SU-DHL-6 (cell line): Measurements from ENCODE around the gene SLC7A7.

ENCODE experiments used
- H2AFZ ChIP-seq: fragments of 200-600 bp; sonication (generic); 2 replicates; pipeline ENCODE4 v1.6.1; 2014; ENCODE audit warnings: low read depth, mild to moderate bottlenecking, moderate library complexity, mixed read lengths, antibody characterized with exemption, low read length; ENCODE audit not compliant: severe bottlenecking
- H3F3A ChIP-seq: fragments of 200-600 bp; shearing (Covaris generic); 2 replicates; pipeline ENCODE4 v1.6.0; 2016; ENCODE audit warnings: antibody characterized with exemption, mild to moderate bottlenecking; ENCODE audit not compliant: insufficient read depth
- H3K27ac ChIP-seq: fragments of 200-600 bp; sonication (generic); 2 replicates; pipeline ENCODE4 v1.5.1; 2016; ENCODE audit warnings: low read depth, mild to moderate bottlenecking, low read length, moderate library complexity, mixed read lengths
- H3K27me3 ChIP-seq: fragments of 200-600 bp; sonication (generic), shearing (Covaris generic); 2 replicates; pipeline ENCODE4 v1.6.0; 2014; ENCODE audit warnings: mild to moderate bottlenecking, low read length
- H3K36me3 ChIP-seq: fragments of 200-600 bp; sonication (generic); 2 replicates; pipeline ENCODE4 v1.6.1; 2014; ENCODE audit warnings: mild to moderate bottlenecking, low read length, mixed read lengths
- H3K4me2 ChIP-seq: fragments of 300-600, 200-600 bp; shearing (Covaris generic), sonication (generic); 2 replicates; pipeline ENCODE4 v1.6.0; 2014; ENCODE audit warnings: low read length, low read depth, mild to moderate bottlenecking; ENCODE audit not compliant: poor library complexity, severe bottlenecking
- H3K4me3 ChIP-seq: fragments of 200-600 bp; sonication (generic); 2 replicates; pipeline ENCODE4 v1.5.1; 2014; ENCODE audit warnings: antibody characterized with exemption, low read length, mild to moderate bottlenecking, mixed read lengths; ENCODE audit not compliant: insufficient read depth, poor library complexity, severe bottlenecking
- H3K79me2 ChIP-seq: fragments of 200-600 bp; sonication (generic); 2 replicates; pipeline ENCODE4 v1.6.1; 2014; ENCODE audit warnings: mild to moderate bottlenecking, low read length, moderate library complexity; ENCODE audit not compliant: insufficient read depth
- H3K9ac ChIP-seq: fragments of 200-600 bp; sonication (generic); 2 replicates; pipeline ENCODE4 v1.7.0; 2014; ENCODE audit warnings: mild to moderate bottlenecking, low read length
- H3K9me2 ChIP-seq: fragments of 200-600 bp; sonication (generic); replicated peaks from 2 replicates; pipeline ENCODE4 v1.6.1; 2014; ENCODE audit warnings: low read length; ENCODE audit not compliant: insufficient read depth
- H3K9me3 ChIP-seq: fragments of 200-600 bp; sonication (generic); 2 replicates; pipeline ENCODE4 v1.6.1; 2014; ENCODE audit warnings: low read length, mixed read lengths; ENCODE audit not compliant: insufficient read depth
- H4K20me1 ChIP-seq: fragments of 200-600 bp; sonication (generic); 2 replicates; pipeline ENCODE4 v1.6.1; 2014; ENCODE audit warnings: low read depth, mild to moderate bottlenecking, antibody characterized with exemption, low read length, moderate library complexity, mixed read lengths
- CTCF ChIP-seq: fragments of 200-600 bp; sonication (generic); IDR thresholded peaks from one replicate; pipeline ENCODE4 v1.5.1; 2017; ENCODE audit warnings: antibody characterized with exemption, mild to moderate bottlenecking, low read length, moderate library complexity; ENCODE audit not compliant: insufficient read depth, poor library complexity, severe bottlenecking
- EZH2phosphoT487 ChIP-seq: fragments of 200-600 bp; sonication (generic), shearing (Covaris generic); conservative IDR thresholded peaks from 2 replicates; pipeline ENCODE4 v1.6.1; 2018; ENCODE audit warnings: mild to moderate bottlenecking, antibody characterized with exemption, low read length, moderate library complexity, mixed read lengths

The SLC7A7 gene

GRCh38 chr14:22845103-22845394 is 29.8 kb upstream of the SLC7A7 start:
- no peaks in the 10 kb centered on the region for H3K9me3 ChIP-seq
- H3K36me3 ChIP-seq = no peaks in the 10 kb centered on the region
- H4K20me1 ChIP-seq = no peaks in the 10 kb centered on the region
- H3K27me3 ChIP-seq = no peaks in the 10 kb centered on the region
- no peak overlapping the region for H3K27ac ChIP-seq
- no peaks in the 10 kb centered on the region for H3K9me2 ChIP-seq
- TF ChIP-seq EZH2phosphoT487 = no peak
- no peak for TF ChIP-seq CTCF
- no peaks in the 10 kb centered on the region for H3K79me2 ChIP-seq
- no peak overlapping the region for H3K4me2 ChIP-seq
- H3K9ac ChIP-seq = no peak overlapping the region
- no peak overlapping the region for H3K4me3 ChIP-seq
- H2AFZ ChIP-seq = no peak overlapping the region
- no peaks in the 10 kb centered on the region for H3F3A ChIP-seq

GRCh38 chr14:22844221-22845102 is 29.2 kb upstream of the SLC7A7 start:
- no peaks in the 10 kb centered on the region for H3F3A ChIP-seq
- H3K4me3 ChIP-seq = no peak overlapping the region
- no peak overlapping the region for H3K27ac ChIP-seq
- no peak overlapping the region for H3K9ac ChIP-seq
- no peaks in the 10 kb centered on the region for H3K9me3 ChIP-seq
- no peaks in the 10 kb centered on the region for H3K27me3 ChIP-seq
- H3K79me2 ChIP-seq = no peaks in the 10 kb centered on the region
- H2AFZ ChIP-seq = no peak overlapping the region
- no peaks in the 10 kb centered on the region for H3K9me2 ChIP-seq
- no peak overlapping the region for H3K4me2 ChIP-seq
- no peaks in the 10 kb centered on the region for H4K20me1 ChIP-seq
- H3K36me3 ChIP-seq = no peaks in the 10 kb centered on the region
- TF ChIP-seq CTCF = no peak
- no peak for TF ChIP-seq EZH2phosphoT487

- Histone ChIP-seq H3K9ac (no peak overlapping the region), H3K27ac (no peak overlapping the region), H4K20me1 (no peaks in the 10 kb centered on the region), H3K9me2 (no peaks in the 10 kb centered on the region), H3K4me3 (no peak overlapping the region), H3K36me3 (no peaks in the 10 kb centered on the region), H3K9me3 (no peaks in the 10 kb centered on the region), H3K79me2 (no peaks in the 10 kb centered on the region), H2AFZ (no peak overlapping the region), H3K4me2 (no peak overlapping the region), H3F3A (no peaks in the 10 kb centered on the region), H3K27me3 (no peaks in the 10 kb centered on the region)
- TF ChIP-seq CTCF (no peak), EZH2phosphoT487 (no peak)
Measured at GRCh38 chr14:22843123-22843925, 28.1 kb upstream of the SLC7A7 start.
